H1 (cell line): ENCODE measurements around the gene BMX. TPM values are rescaled to one million over a fixed set of nuclear protein-coding genes. Genes with fewer than 3 reads are reported as not detected.

Experiments used
- CTCF ChIA-PET: fragments of 300-600 bp; sonication (Branson Sonifier 250); formaldehyde crosslinking; loops from one replicate; lab custom pipeline; 2021; ENCODE audit not compliant: partially characterized antibody; lab: Charles Lee
- POLR2A ChIA-PET: fragments of 300-600 bp; sonication (Branson Sonifier 250); formaldehyde crosslinking; loops from one replicate; lab custom pipeline; 2021; ENCODE audit warnings: inconsistent platforms; ENCODE audit not compliant: partially characterized antibody; lab: Charles Lee
- DNase-seq, 2 experiments: peaks; one replicate each; pipeline versions ENCODE4 v3.0.0 to v3.0.0-alpha.2; 2010 to 2022; ENCODE audit warnings: low spot score in 2 of 2, low read depth in 1 of 2, mixed read lengths in 1 of 2
- FAIRE-seq: peaks from 2 replicates; lab custom pipeline; 2011; peaks lifted over from hg19 to GRCh38; lab: Jason Lieb, UNC
- H2AFZ ChIP-seq: 2 replicates; pipeline ENCODE4 v1.8.1; 2012; ENCODE audit warnings: low read length, inconsistent platforms
- H2AK5ac ChIP-seq: 2 replicates; pipeline ENCODE4 v1.6.1; 2013; ENCODE audit warnings: low read depth, low read length
- H2BK120ac ChIP-seq: replicated peaks from 2 replicates; pipeline ENCODE3; 2013; ENCODE audit warnings: low read depth, low read length, inconsistent platforms
- H2BK12ac ChIP-seq: 2 replicates; pipeline ENCODE4 v1.6.1; 2013; ENCODE audit warnings: low read depth, low read length
- H2BK15ac ChIP-seq: 2 replicates; pipeline ENCODE4 v1.6.1; 2013; ENCODE audit warnings: low read length
- H2BK20ac ChIP-seq: 2 replicates; pipeline ENCODE4 v1.6.1; 2013; ENCODE audit warnings: low read length
- H2BK5ac ChIP-seq: 2 replicates; pipeline ENCODE4 v1.6.1; 2013; ENCODE audit warnings: low read depth, low read length
- H3K14ac ChIP-seq: 2 replicates; pipeline ENCODE4 v1.6.1; 2013; ENCODE audit warnings: inconsistent platforms; ENCODE audit not compliant: insufficient read length
- H3K18ac ChIP-seq: 2 replicates; pipeline ENCODE4 v1.6.1; 2013; ENCODE audit warnings: low read length; ENCODE audit errors: extremely low read depth
- H3K23ac ChIP-seq: 2 replicates; pipeline ENCODE4 v1.6.1; 2013; ENCODE audit warnings: inconsistent platforms; ENCODE audit not compliant: insufficient read length
- H3K23me2 ChIP-seq: 2 replicates; pipeline ENCODE4 v1.6.1; 2013; ENCODE audit warnings: low read depth, low read length
- H3K27ac ChIP-seq: 2 replicates; pipeline ENCODE4 v1.6.1; 2011; ENCODE audit warnings: low read depth, low read length, inconsistent platforms
- H3K27me3 ChIP-seq, 4 experiments: replicated peaks in 1 of 4; 1 replicate in 1 of 4; 2 replicates in 3 of 4; pipeline versions ENCODE4 v1.6.1 to v1.8.1; 2011 to 2013; ENCODE audit warnings: low read length in 3 of 4, mild to moderate bottlenecking in 3 of 4, inconsistent platforms in 2 of 4, mixed read lengths in 2 of 4, moderate library complexity in 1 of 4; ENCODE audit not compliant: control insufficient read depth in 3 of 4, insufficient read depth in 3 of 4; ENCODE audit errors: extremely low read depth in 1 of 4
- H3K36me3 ChIP-seq, 4 experiments: 2 replicates each; pipeline versions ENCODE4 v1.6.1 to v1.8.1; 2011 to 2013; ENCODE audit warnings: mild to moderate bottlenecking in 4 of 4, low read length in 3 of 4, moderate library complexity in 2 of 4, control low read depth in 1 of 4, inconsistent platforms in 1 of 4; ENCODE audit not compliant: insufficient read depth in 4 of 4, control insufficient read depth in 2 of 4
- H3K4ac ChIP-seq: replicated peaks from 2 replicates; pipeline ENCODE3; 2013; ENCODE audit warnings: low read length, low read depth, mixed read lengths, inconsistent platforms; ENCODE audit not compliant: insufficient read length
- H3K4me1 ChIP-seq, 4 experiments: replicated peaks in 1 of 4; 1 replicate in 1 of 4; 2 replicates in 3 of 4; pipeline versions ENCODE4 v1.6.1 to v1.8.1; 2011 to 2013; ENCODE audit warnings: low read length in 3 of 4, inconsistent platforms in 2 of 4, mixed read lengths in 1 of 4; ENCODE audit not compliant: insufficient read depth in 4 of 4, control insufficient read depth in 3 of 4
- H3K4me2 ChIP-seq, 2 experiments: 2 replicates each; pipeline versions ENCODE4 v1.6.1 to v1.8.1; 2011 to 2013; ENCODE audit warnings: low read depth in 2 of 2, low read length in 2 of 2, control low read depth in 1 of 2, inconsistent platforms in 1 of 2, mild to moderate bottlenecking in 1 of 2; ENCODE audit not compliant: insufficient read depth in 1 of 2
- H3K4me3 ChIP-seq, 4 experiments: fragments of 200-600, 300-600 bp in 1 of 4; sonication (generic), shearing (Covaris generic), sonication (Bioruptor Twin) in 1 of 4; 2 replicates each; pipeline versions ENCODE4 v1.5.1 to v1.8.1; 2011 to 2016; ENCODE audit warnings: low read length in 4 of 4, low read depth in 3 of 4, control low read depth in 2 of 4, inconsistent platforms in 2 of 4, mild to moderate bottlenecking in 2 of 4, mixed read lengths in 1 of 4, moderate library complexity in 1 of 4; ENCODE audit not compliant: insufficient read depth in 2 of 4; ENCODE audit errors: extremely low read depth in 1 of 4
- H3K56ac ChIP-seq: replicated peaks from 2 replicates; pipeline ENCODE3; 2013; ENCODE audit warnings: low read depth, mild to moderate bottlenecking, mixed read lengths, low read length, inconsistent platforms; ENCODE audit not compliant: insufficient read length
- H3K79me1 ChIP-seq: 2 replicates; pipeline ENCODE4 v1.6.1; 2013; ENCODE audit warnings: low read depth, low read length, control low read depth
- H3K79me2 ChIP-seq, 2 experiments: 2 replicates each; pipeline versions ENCODE4 v1.6.1 to v1.8.1; 2012 to 2013; ENCODE audit warnings: low read length in 2 of 2, mild to moderate bottlenecking in 2 of 2, inconsistent platforms in 1 of 2; ENCODE audit not compliant: insufficient read depth in 2 of 2, control insufficient read depth in 1 of 2
- H3K9ac ChIP-seq, 4 experiments: replicated peaks in 1 of 4; 1 replicate in 1 of 4; 2 replicates in 3 of 4; pipeline versions ENCODE4 v1.6.1 to v1.8.1; 2011 to 2013; ENCODE audit warnings: low read depth in 3 of 4, low read length in 3 of 4, control low read depth in 2 of 4, mild to moderate bottlenecking in 2 of 4, moderate library complexity in 2 of 4, inconsistent platforms in 1 of 4; ENCODE audit errors: extremely low read depth in 1 of 4
- H3K9me3 ChIP-seq, 2 experiments: 2 replicates each; pipeline versions ENCODE4 v1.6.1 to v1.8.1; 2012 to 2013; ENCODE audit warnings: mild to moderate bottlenecking in 2 of 2, moderate library complexity in 2 of 2, control low read depth in 1 of 2, inconsistent platforms in 1 of 2, low read depth in 1 of 2, low read length in 1 of 2, mixed read lengths in 1 of 2; ENCODE audit not compliant: insufficient read depth in 2 of 2
- H4K20me1 ChIP-seq, 2 experiments: replicated peaks in 1 of 2; 2 replicates each; pipeline versions ENCODE3 to v1.8.1; 2011 to 2013; ENCODE audit warnings: inconsistent platforms in 2 of 2, low read length in 2 of 2, mild to moderate bottlenecking in 1 of 2; ENCODE audit not compliant: insufficient read depth in 2 of 2, control insufficient read depth in 1 of 2
- H4K5ac ChIP-seq: 2 replicates; pipeline ENCODE4 v1.6.1; 2013; ENCODE audit warnings: low read length, low read depth, mixed read lengths, inconsistent platforms; ENCODE audit not compliant: insufficient read length
- H4K8ac ChIP-seq: 2 replicates; pipeline ENCODE4 v1.8.0; 2013; ENCODE audit warnings: mild to moderate bottlenecking, moderate library complexity, low read length, inconsistent platforms; ENCODE audit not compliant: insufficient read depth; ENCODE audit errors: extremely low read depth
- H4K91ac ChIP-seq: replicated peaks from 2 replicates; pipeline ENCODE3; 2013; ENCODE audit warnings: low read length, mixed read lengths, inconsistent platforms; ENCODE audit not compliant: insufficient read length
- EP300 ChIP-seq, 2 experiments: IDR thresholded peaks; 1 replicate in 1 of 2; 2 replicates in 1 of 2; pipeline ENCODE4 v1.6.1; 2011 to 2012; ENCODE audit warnings: low read depth in 2 of 2, low read length in 2 of 2, mild to moderate bottlenecking in 2 of 2, borderline replicate concordance in 1 of 2, inconsistent platforms in 1 of 2, moderate library complexity in 1 of 2
- ZNF274 ChIP-seq: IDR thresholded peaks from 2 replicates; pipeline ENCODE4 v1.7.0; 2012; ENCODE audit warnings: low read length, borderline replicate concordance; ENCODE audit errors: extremely low read depth
- WGBS, 2 experiments: shearing (Covaris generic) in 1 of 2; methylation state at CpG; one replicate each; pipeline versions ENCODE4 v1.1.6 to v1.1.7; 2013 to 2015; ENCODE audit warnings: low lambda C conversion rate in 2 of 2, mixed read lengths in 2 of 2, inconsistent platforms in 1 of 2, low coverage in 1 of 2, missing lambda C conversion rate in 1 of 2; ENCODE audit not compliant: insufficient replicate concordance in 2 of 2, insufficient coverage in 1 of 2, insufficient read length in 1 of 2; ENCODE audit errors: extremely low coverage in 1 of 2, missing lambda C conversion rate in 1 of 2; 5-methylcytosine and 5-hydroxymethylcytosine counted together
- polyA plus RNA-seq, 7 experiments: library from polyadenylated mRNA; depleted of rRNA in 3 of 7; stranded (reverse) in 5 of 7; unstranded in 2 of 7; fragments of >200 nt in 5 of 7; fragments of 200-250 nt in 2 of 7; gene quantifications; 1 replicate in 5 of 7; 2 replicates in 1 of 7; 4 replicates in 1 of 7; pipeline versions ENCODE4 v1.2.1 to v1.2.3, GENCODE V29; 2011 to 2013; ENCODE audit warnings: missing spikeins in 2 of 7, mixed read lengths in 2 of 7
- total RNA-seq: library from RNA; stranded (reverse); fragmentation: NEBNext Ultra II Directional; extraction: Animal tissue kit (Norgen Biotek cat#: 25700); gene quantifications from 2 replicates; pipeline ENCODE4 v1.2.1, GENCODE V29; 2021

BMX gene
- total and polyA plus RNA-seq, 2 of the 8 experiments (the other 6 are each of a cell fraction or from before 2014, with no cell fraction given) = not detected

GRCh38 chrX:15483891-15484290 is 16.7 kb upstream of the BMX start:
- H4K5ac ChIP-seq = no peak overlapping the region
- no peak overlapping the region for H2BK20ac ChIP-seq
- H3K4me2 ChIP-seq = no peak overlapping the region
- no peaks in the 10 kb centered on the region for H4K20me1 ChIP-seq
- H3K27ac ChIP-seq = no peak overlapping the region
- H3K23me2 ChIP-seq = no peaks in the 10 kb centered on the region
- H3K9ac ChIP-seq = no peak overlapping the region
- ChIA-PET POLR2A (no interaction called here), CTCF (no interaction called here)
- H3K4me1 ChIP-seq = no peaks in the 10 kb centered on the region
- no peak overlapping the region for H2BK5ac ChIP-seq
- no peak overlapping the region for H3K14ac ChIP-seq
- H2AFZ ChIP-seq = no peak overlapping the region
- no peak overlapping the region for H2AK5ac ChIP-seq
- no peaks in the 10 kb centered on the region for H3K9me3 ChIP-seq
- no peaks in the 10 kb centered on the region for H3K79me2 ChIP-seq
- no peak overlapping the region for H3K18ac ChIP-seq
- no peaks in the 10 kb centered on the region for H3K79me1 ChIP-seq
- H3K56ac ChIP-seq = no peak overlapping the region
- H2BK15ac ChIP-seq = no peak overlapping the region
- H3K23ac ChIP-seq = no peak overlapping the region
- FAIRE-seq = no peak
- H3K36me3 ChIP-seq = no peaks in the 10 kb centered on the region; a peak in 1 of 8 replicates
- no peak overlapping the region for H3K4me3 ChIP-seq
- no peak overlapping the region for H2BK120ac ChIP-seq
- H3K4ac ChIP-seq = no peak overlapping the region
- WGBS, 2 experiments = 88% methylated on average over 1 of the region's 2 CpGs; no CpG with 5 or more reads in 1 of the 2 experiments
- no peaks in the 10 kb centered on the region for H3K27me3 ChIP-seq
- no peak for DNase-seq
- H2BK12ac ChIP-seq = no peak overlapping the region
- no peak overlapping the region for H4K8ac ChIP-seq
- no peak overlapping the region for H4K91ac ChIP-seq
- TF ChIP-seq EP300 (IDR thresholded peaks at IDR 0.05; ENCODE audit: borderline replicate concordance in 1 of 2, low read depth in 2 of 2, low read length in 2 of 2) = no peak
- TF ChIP-seq ZNF274 = no peak
